Activated T-cell treated with anti-CD3 and anti-CD28 coated beads, Interleukin-2, amount 50 U/mL, for 48 hours (primary cell): ENCODE results near the gene EEFSEC.

Experiments used
- DNase-seq, 2 experiments: peaks; one replicate each; pipeline ENCODE4 v3.0.0-alpha.2; 2020

The EEFSEC gene

GRCh38 chr3:128372707-128373533 is 219.6 kb downstream of the EEFSEC start:
- DNase-seq: no peak

GRCh38 chr3:128374746-128375445 is 221.6 kb downstream of the EEFSEC start:
- DNase-seq: no peak

GRCh38 chr3:128376516-128376915 is 223.2 kb downstream of the EEFSEC start:
- DNase-seq: no peak

- no peak for DNase-seq
Measured at GRCh38 chr3:128378631-128379347, 225.5 kb downstream of the EEFSEC start.

- DNase-seq: no peak
Measured at GRCh38 chr3:128379367-128380160, 226.3 kb downstream of the EEFSEC start.

- no peak for DNase-seq
Measured at GRCh38 chr3:128380295-128380694, 227.0 kb downstream of the EEFSEC start.

GRCh38 chr3:128380719-128381118 is 227.4 kb downstream of the EEFSEC start:
- DNase-seq: no peak

- no peak for DNase-seq
Measured at GRCh38 chr3:128381609-128382008, 228.3 kb downstream of the EEFSEC start.

GRCh38 chr3:128382221-128382807 is 229.0 kb downstream of the EEFSEC start:
- DNase-seq: no peak

- DNase-seq: peak; percentile 77 to 81
Measured at GRCh38 chr3:128383316-128384235, 230.3 kb downstream of the EEFSEC start.

GRCh38 chr3:128385080-128385832 is 232.0 kb downstream of the EEFSEC start:
- DNase-seq: no peak

- DNase-seq: no peak
Measured at GRCh38 chr3:128388932-128389331, 235.7 kb downstream of the EEFSEC start.

GRCh38 chr3:128390867-128391266 is 237.6 kb downstream of the EEFSEC start:
- DNase-seq: no peak

GRCh38 chr3:128392021-128392420 is 238.7 kb downstream of the EEFSEC start:
- DNase-seq: no peak

- no peak for DNase-seq
Measured at GRCh38 chr3:128392818-128393544, 239.7 kb downstream of the EEFSEC start.

GRCh38 chr3:128394033-128394432 is 240.8 kb downstream of the EEFSEC start:
- no peak for DNase-seq

- no peak for DNase-seq
Measured at GRCh38 chr3:128395046-128395445, 241.8 kb downstream of the EEFSEC start.

- DNase-seq: no peak
Measured at GRCh38 chr3:128395500-128396162, 242.3 kb downstream of the EEFSEC start.

- DNase-seq: no peak
Measured at GRCh38 chr3:128397484-128397883, 244.2 kb downstream of the EEFSEC start.
